ENCODE data around the gene MAPRE3.

Gene MAPRE3

GRCh38 chr2:26946841-26947784 lies 23.3 kb upstream of the MAPRE3 start:
- peak in 2 of 10 donors; percentile 44 to 81 for DNase-seq
- intact Hi-C loops (cut with DNase I), result loop anchor here (10.0 kb wide), 1 partner anchor 182 kb away; the partner anchor contains the start of gene SLC35F6

GRCh38 chr2:26948800-26949199 lies 21.6 kb upstream of the MAPRE3 start:
- no peak for DNase-seq
- intact Hi-C loops (cut with DNase I), result loop anchor here (10.0 kb wide), 1 partner anchor 184 kb away; the partner anchor contains the start of gene SLC35F6

GRCh38 chr2:26950246-26950645 lies 20.2 kb upstream of the MAPRE3 start:
- DNase-seq, result no peak
- intact Hi-C loops (cut with DNase I), result no loop called here

- intact Hi-C loops (cut with DNase I), result no loop called here
- DNase-seq, result no peak
These were observed 19.2 kb upstream of the MAPRE3 start for GRCh38 chr2:26951236-26951635.

GRCh38 chr2:26952374-26952773 lies 18.1 kb upstream of the MAPRE3 start:
- DNase-seq, result no peak
- intact Hi-C loops (cut with DNase I), result no loop called here

GRCh38 chr2:26954135-26954534 lies 16.3 kb upstream of the MAPRE3 start:
- no peak for DNase-seq
- intact Hi-C loops (cut with DNase I), result no loop called here

GRCh38 chr2:26957041-26957440 lies 13.4 kb upstream of the MAPRE3 start:
- no peak for DNase-seq
- intact Hi-C loops (cut with DNase I), result no loop called here

- no peak for DNase-seq
- intact Hi-C loops (cut with DNase I), result no loop called here
These were observed 12.9 kb upstream of the MAPRE3 start for GRCh38 chr2:26957534-26957933.

GRCh38 chr2:26959331-26959730 lies 11.1 kb upstream of the MAPRE3 start:
- intact Hi-C loops (cut with DNase I), result no loop called here
- DNase-seq, result no peak

- no peak for DNase-seq
- intact Hi-C loops (cut with DNase I), result loop anchor here (10.0 kb wide), 1 partner anchor 230 kb away; no protein-coding TSS in a partner anchor
These were observed 5.8 kb upstream of the MAPRE3 start for GRCh38 chr2:26964446-26965130.

- intact Hi-C loops (cut with DNase I), result loop anchor here (10.0 kb wide), 1 partner anchor 227 kb away; no protein-coding TSS in a partner anchor
- DNase-seq, result no peak
These were observed 2.4 kb upstream of the MAPRE3 start for GRCh38 chr2:26968001-26968400.

- DNase-seq, result no peak
- intact Hi-C loops (cut with DNase I), result loop anchor here (10.0 kb wide), 1 partner anchor 226 kb away; no protein-coding TSS in a partner anchor
These were observed 1.2 kb upstream of the MAPRE3 start for GRCh38 chr2:26969077-26969844.

GRCh38 chr2:26970928-26971627 lies 641 bp downstream of the MAPRE3 start:
- peak in 2 of 10 donors; percentile 15 to 71 for DNase-seq

GRCh38 chr2:26971911-26972786 lies 1.7 kb downstream of the MAPRE3 start:
- intact Hi-C loops (cut with DNase I), result no loop called here
- no peak for DNase-seq

More at GRCh38 chr2:26970928-26971627, 641 bp downstream of the MAPRE3 start:
- intact Hi-C loops (cut with DNase I), result no loop called here

- intact Hi-C loops (cut with DNase I), result no loop called here
- no peak for DNase-seq
These were observed 3.9 kb downstream of the MAPRE3 start for GRCh38 chr2:26974352-26974751.

- intact Hi-C loops (cut with DNase I), result no loop called here
- DNase-seq, result no peak
These were observed 4.7 kb downstream of the MAPRE3 start for GRCh38 chr2:26975102-26975501.

- intact Hi-C loops (cut with DNase I), result no loop called here
These were observed 5.2 kb downstream of the MAPRE3 start for GRCh38 chr2:26975656-26976055.

GRCh38 chr2:26976237-26976636 lies 5.8 kb downstream of the MAPRE3 start:
- DNase-seq, result no peak
- intact Hi-C loops (cut with DNase I), result no loop called here

More at GRCh38 chr2:26975656-26976055, 5.2 kb downstream of the MAPRE3 start:
- DNase-seq, result no peak

- DNase-seq, result no peak
- intact Hi-C loops (cut with DNase I), result no loop called here
These were observed 6.6 kb downstream of the MAPRE3 start for GRCh38 chr2:26977012-26977411.
